Caco-2 (cell line): ENCODE data around the gene SORCS2. TPM values are rescaled to one million over a fixed set of nuclear protein-coding genes. Genes with fewer than 3 reads are reported as not detected.
"Not testable (repeated sequence)": the region's sequence is repeated elsewhere in the genome, so short reads cannot be mapped to it uniquely, and the experiment has no call there.

ENCODE experiments used
- BruUV-seq: library from RNA; stranded (reverse); fragments of 400-500 nt; replicated peaks from 2 replicates; lab custom pipeline; 2021; lab: Mats Ljungman, UMichigan
- CTCF ChIA-PET: fragments of 300-600 bp; sonication (Branson Sonifier 250); formaldehyde crosslinking; loops from one replicate; lab custom pipeline; 2022; ENCODE audit warnings: antibody characterized with exemption; lab: Charles Lee
- POLR2A ChIA-PET: fragments of 300-600 bp; sonication (Branson Sonifier 250); formaldehyde crosslinking; loops from one replicate; lab custom pipeline; 2022; ENCODE audit warnings: antibody characterized with exemption; lab: Charles Lee
- DNase-seq, 2 experiments: peaks; one replicate each; pipeline versions ENCODE4 v3.0.0 to v3.0.0-alpha.2; 2020 to 2022
- H3K27me3 ChIP-seq: replicated peaks from 2 replicates; pipeline ENCODE4 v1.6.0; 2011; ENCODE audit warnings: low read length; ENCODE audit not compliant: control insufficient read depth, insufficient read depth
- H3K36me3 ChIP-seq: 2 replicates; pipeline ENCODE4 v1.5.1; 2011; ENCODE audit warnings: low read length; ENCODE audit not compliant: control insufficient read depth, insufficient read depth
- H3K4me1 ChIP-seq: fragments of 250-450 bp; sonication (Bioruptor Pico); 2 replicates; pipeline ENCODE4 v1.5.1; 2020; ENCODE audit warnings: mild to moderate bottlenecking
- H3K4me3 ChIP-seq: 2 replicates; pipeline ENCODE4 v1.5.1; 2011; ENCODE audit warnings: low read depth, mild to moderate bottlenecking, control low read depth, low read length
- H3K9me3 ChIP-seq: fragments of 250-450 bp; sonication (Bioruptor Pico); 2 replicates; pipeline ENCODE4 v1.5.1; 2020; ENCODE audit warnings: mild to moderate bottlenecking, moderate library complexity
- H3K27ac Mint-ChIP-seq: one replicate; pipeline ENCODE4 v1.8.0; 2022; ENCODE audit warnings: mixed read lengths; ENCODE audit not compliant: unreplicated experiment
- H3K27me3 Mint-ChIP-seq: one replicate; pipeline ENCODE4 v1.8.0; 2022; ENCODE audit warnings: mixed read lengths; ENCODE audit not compliant: insufficient read depth, unreplicated experiment
- H3K36me3 Mint-ChIP-seq: one replicate; pipeline ENCODE4 v1.8.0; 2022; ENCODE audit warnings: mild to moderate bottlenecking, mixed read lengths; ENCODE audit not compliant: insufficient read depth, unreplicated experiment
- H3K4me1 Mint-ChIP-seq: one replicate; pipeline ENCODE4 v1.8.0; 2022; ENCODE audit warnings: low read depth, mixed read lengths; ENCODE audit not compliant: unreplicated experiment
- H3K4me3 Mint-ChIP-seq: one replicate; pipeline ENCODE4 v1.8.0; 2022; ENCODE audit warnings: mild to moderate bottlenecking, moderate library complexity, mixed read lengths; ENCODE audit not compliant: unreplicated experiment
- H3K9me3 Mint-ChIP-seq: one replicate; pipeline ENCODE4 v1.8.0; 2022; ENCODE audit warnings: mixed read lengths; ENCODE audit not compliant: unreplicated experiment
- intact Hi-C: fragments of 100-400 bp; cut with micrococcal nuclease; formaldehyde crosslinking; loops from one replicate; pipeline ENCODE4 v1.10.0; 2022; ENCODE audit not compliant: unreplicated experiment
- total RNA-seq: library from RNA; stranded (reverse); gene quantifications from 2 replicates; pipeline ENCODE4 v1.2.3, GENCODE V29; 2022
- TF ChIP-seq, protein P1 (sequence below), 2 experiments: fragments of 200-600 bp in 1 of 2; IDR thresholded peaks; 1 replicate in 1 of 2; 2 replicates in 1 of 2; pipeline versions ENCODE4 v1.5.1 to v1.8.0; 2011 to 2022; ENCODE audit warnings: antibody characterized with exemption in 1 of 2, control low read depth in 1 of 2, inconsistent platforms in 1 of 2, low read depth in 1 of 2, low read length in 1 of 2, mild to moderate bottlenecking in 1 of 2, moderate library complexity in 1 of 2; ENCODE audit not compliant: insufficient read depth in 1 of 2, severe bottlenecking in 1 of 2, unreplicated experiment in 1 of 2

The SORCS2 gene
- total RNA-seq, 1 experiment from 2014 or later, result 1.6 TPM

DNA sequence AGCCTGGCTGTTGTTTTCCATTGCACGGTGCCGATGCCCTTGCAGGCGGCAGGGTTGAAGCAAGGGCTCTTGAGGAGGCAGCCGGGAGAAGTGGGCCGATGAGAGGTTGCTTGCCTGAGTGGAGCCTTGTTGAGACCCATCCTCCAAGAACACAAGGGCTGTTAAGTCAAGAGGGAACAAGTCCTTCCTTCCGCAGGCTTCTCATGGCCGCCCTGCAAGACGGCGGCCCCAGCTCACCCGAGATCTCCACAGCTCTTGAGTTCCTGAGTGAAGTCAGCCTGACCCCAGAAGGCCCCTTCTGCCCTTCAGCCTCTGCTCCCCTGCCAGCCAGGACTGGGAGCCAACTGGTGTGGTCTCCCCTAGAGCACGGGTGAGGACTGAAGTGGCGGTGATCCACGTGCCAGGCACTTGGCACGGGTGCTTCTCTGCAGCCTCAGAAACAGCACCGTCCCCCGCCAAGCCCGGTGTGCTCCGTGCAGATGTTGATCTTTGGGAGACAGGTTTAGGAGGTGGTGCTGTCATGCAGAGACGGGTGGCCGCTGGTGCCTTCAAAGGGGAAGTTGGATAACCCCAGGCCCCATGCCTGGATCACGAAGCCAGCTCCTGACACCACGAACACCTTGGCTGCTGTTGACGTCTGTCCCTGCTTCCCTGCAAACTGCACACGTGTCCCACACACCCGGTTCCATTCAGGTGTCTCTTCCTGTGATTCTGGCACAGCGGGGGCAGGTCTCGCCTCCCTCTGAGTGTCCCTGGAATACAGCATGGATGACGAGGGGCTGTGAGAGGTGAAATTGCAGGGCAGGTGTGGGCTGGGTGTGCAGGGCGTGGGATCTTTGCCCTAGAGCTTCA lies 406.8 kb downstream of the SORCS2 start:
- no peaks in the 10 kb centered on the region for H3K4me1 Mint-ChIP-seq
- no peaks in the 10 kb centered on the region for H3K36me3 Mint-ChIP-seq
- DNase-seq, result no peak
- POLR2A ChIA-PET, result no interaction called here
- Histone ChIP-seq H3K9me3 (no peaks in the 10 kb centered on the region), H3K4me3 (no peak overlapping the region), H3K4me1 (no peaks in the 10 kb centered on the region), H3K27me3 (no peaks in the 10 kb centered on the region; the same call in 1 of the 2 replicates), H3K36me3 (no peaks in the 10 kb centered on the region; the same call in 1 of the 2 replicates)
- TF ChIP-seq, protein P1, sequence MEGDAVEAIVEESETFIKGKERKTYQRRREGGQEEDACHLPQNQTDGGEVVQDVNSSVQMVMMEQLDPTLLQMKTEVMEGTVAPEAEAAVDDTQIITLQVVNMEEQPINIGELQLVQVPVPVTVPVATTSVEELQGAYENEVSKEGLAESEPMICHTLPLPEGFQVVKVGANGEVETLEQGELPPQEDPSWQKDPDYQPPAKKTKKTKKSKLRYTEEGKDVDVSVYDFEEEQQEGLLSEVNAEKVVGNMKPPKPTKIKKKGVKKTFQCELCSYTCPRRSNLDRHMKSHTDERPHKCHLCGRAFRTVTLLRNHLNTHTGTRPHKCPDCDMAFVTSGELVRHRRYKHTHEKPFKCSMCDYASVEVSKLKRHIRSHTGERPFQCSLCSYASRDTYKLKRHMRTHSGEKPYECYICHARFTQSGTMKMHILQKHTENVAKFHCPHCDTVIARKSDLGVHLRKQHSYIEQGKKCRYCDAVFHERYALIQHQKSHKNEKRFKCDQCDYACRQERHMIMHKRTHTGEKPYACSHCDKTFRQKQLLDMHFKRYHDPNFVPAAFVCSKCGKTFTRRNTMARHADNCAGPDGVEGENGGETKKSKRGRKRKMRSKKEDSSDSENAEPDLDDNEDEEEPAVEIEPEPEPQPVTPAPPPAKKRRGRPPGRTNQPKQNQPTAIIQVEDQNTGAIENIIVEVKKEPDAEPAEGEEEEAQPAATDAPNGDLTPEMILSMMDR (IDR thresholded peaks at IDR 0.05; ENCODE audit: insufficient read depth in 1 of 2, low read depth in 1 of 2, low read length in 1 of 2, severe bottlenecking in 1 of 2, unreplicated experiment in 1 of 2), result no peak
- intact Hi-C loops, result no loop called here
- peaks cover 14% of the 10 kb centered on the region for H3K9me3 Mint-ChIP-seq
- no peak overlapping the region for H3K27ac Mint-ChIP-seq
- CTCF ChIA-PET, result no interaction called here
- BruUV-seq, result no TSS peak
- no peak overlapping the region for H3K4me3 Mint-ChIP-seq
- peaks cover 10% of the 10 kb centered on the region for H3K27me3 Mint-ChIP-seq

DNA sequence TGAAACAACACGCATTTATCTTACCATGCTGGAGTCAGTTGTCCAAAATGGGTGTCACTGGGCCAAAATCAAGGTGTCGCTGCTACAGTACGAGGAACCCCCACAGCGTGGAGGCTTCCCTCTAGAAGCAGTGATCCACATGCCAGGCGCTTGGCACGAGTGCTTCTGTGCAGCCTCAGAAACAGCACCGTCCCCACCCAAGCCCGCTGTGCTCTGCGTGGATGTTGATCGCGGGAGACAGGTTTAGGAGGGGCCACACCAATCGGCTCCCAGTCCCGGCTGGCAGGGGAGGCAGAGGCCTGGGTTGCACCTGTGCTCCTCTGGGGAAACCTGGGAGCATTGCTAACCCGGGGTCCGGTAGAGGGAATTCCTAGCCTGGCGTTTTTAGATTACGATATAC lies 407.9 kb downstream of the SORCS2 start:
- Mint-ChIP-seq H3K36me3 (no peaks in the 10 kb centered on the region), H3K9me3 (peaks cover 15% of the 10 kb centered on the region), H3K4me1 (no peaks in the 10 kb centered on the region), H3K27me3 (peaks cover 7% of the 10 kb centered on the region), H3K4me3 (no peak overlapping the region), H3K27ac (no peak overlapping the region)
- H3K27me3 ChIP-seq, result no peaks in the 10 kb centered on the region
- no peaks in the 10 kb centered on the region for H3K4me1 ChIP-seq
- ChIA-PET CTCF (no interaction called here), POLR2A (no interaction called here)
- H3K9me3 ChIP-seq, result no peaks in the 10 kb centered on the region
- intact Hi-C loops, result no loop called here
- TF ChIP-seq, protein P1 (IDR thresholded peaks at IDR 0.05; ENCODE audit: insufficient read depth in 1 of 2, low read depth in 1 of 2, low read length in 1 of 2, severe bottlenecking in 1 of 2, unreplicated experiment in 1 of 2), result no peak
- BruUV-seq, result no TSS peak
- H3K4me3 ChIP-seq, result no peak overlapping the region
- no peak for DNase-seq
- no peaks in the 10 kb centered on the region for H3K36me3 ChIP-seq

DNA sequence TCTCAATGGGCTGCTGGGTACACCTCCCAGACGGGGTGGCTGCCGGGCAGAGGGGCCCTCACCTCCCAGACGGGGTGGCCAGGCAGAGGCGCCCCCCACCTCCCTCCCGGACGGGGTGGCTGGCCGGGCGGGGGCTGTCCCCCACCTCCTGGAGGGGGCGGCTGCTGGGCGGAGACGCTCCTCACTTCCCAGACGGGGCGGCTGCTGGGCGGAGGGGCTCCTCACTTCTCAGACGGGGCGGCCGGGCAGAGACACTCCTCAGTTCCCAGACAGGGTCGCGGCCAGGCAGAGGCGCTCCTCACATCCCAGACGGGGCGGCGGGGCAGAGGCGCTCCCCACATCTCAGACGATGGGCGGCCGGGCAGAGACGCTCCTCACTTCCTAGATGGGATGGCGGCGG lies 409.8 kb downstream of the SORCS2 start:
- H3K4me3 ChIP-seq, POLR2A ChIA-PET, BruUV-seq, intact Hi-C loops, DNase-seq, H3K27me3 Mint-ChIP-seq, H3K4me3 Mint-ChIP-seq, CTCF ChIA-PET, H3K27me3 ChIP-seq, H3K4me1 Mint-ChIP-seq, H3K9me3 ChIP-seq, H3K27ac Mint-ChIP-seq, H3K4me1 ChIP-seq, H3K36me3 ChIP-seq, H3K36me3 Mint-ChIP-seq: not testable (repeated sequence)
- H3K9me3 Mint-ChIP-seq, result peaks cover 15% of the 10 kb centered on the region
